GM19397 (cell line): ENCODE data around the gene RNF135.
"Not testable (repeated sequence)": the region's sequence is repeated elsewhere in the genome, so short reads cannot be mapped to it uniquely, and the experiment has no call there.

Experiments
- ATAC-seq: cut with Tn5 transposase; IDR thresholded peaks from one replicate; pipeline ENCODE4 v1.9.1; 2021; ENCODE audit warnings: mild to moderate bottlenecking, moderate library complexity; ENCODE audit not compliant: unreplicated experiment

RNF135 gene

GRCh38 chr17:30997842-30998241, 27.0 kb downstream of the RNF135 start:
- ATAC-seq: no peak

- ATAC-seq: no peak
Observed at GRCh38 chr17:31002047-31002446, 31.2 kb downstream of the RNF135 start.

GRCh38 chr17:31003225-31003866, 32.5 kb downstream of the RNF135 start:
- ATAC-seq: no peak

- no peak for ATAC-seq
Observed at GRCh38 chr17:31004160-31004559, 33.3 kb downstream of the RNF135 start.

GRCh38 chr17:31007695-31008373, 37.0 kb downstream of the RNF135 start:
- ATAC-seq: no peak

GRCh38 chr17:31008374-31009041, 37.7 kb downstream of the RNF135 start:
- peak; percentile 73 for ATAC-seq

- ATAC-seq: not testable (repeated sequence)
Observed at GRCh38 chr17:31009042-31009702, 38.3 kb downstream of the RNF135 start.

- not testable (repeated sequence) for ATAC-seq
Observed at GRCh38 chr17:31010014-31010413, 39.2 kb downstream of the RNF135 start.

GRCh38 chr17:31013844-31014243, 43.0 kb downstream of the RNF135 start:
- no peak for ATAC-seq

GRCh38 chr17:31015639-31016038, 44.8 kb downstream of the RNF135 start:
- ATAC-seq: no peak

GRCh38 chr17:31019004-31019403, 48.2 kb downstream of the RNF135 start:
- no peak for ATAC-seq

GRCh38 chr17:31023171-31023570, 52.3 kb downstream of the RNF135 start:
- ATAC-seq: not testable (repeated sequence)

GRCh38 chr17:31031841-31032240, 61.0 kb downstream of the RNF135 start:
- ATAC-seq: no peak

GRCh38 chr17:31035611-31036010, 64.8 kb downstream of the RNF135 start:
- ATAC-seq: not testable (repeated sequence)

GRCh38 chr17:31040837-31041236, 70.0 kb downstream of the RNF135 start:
- ATAC-seq: not testable (repeated sequence)

GRCh38 chr17:31042378-31042777, 71.5 kb downstream of the RNF135 start:
- ATAC-seq: not testable (repeated sequence)

GRCh38 chr17:31046856-31047425, 76.1 kb downstream of the RNF135 start:
- not testable (repeated sequence) for ATAC-seq

GRCh38 chr17:31048142-31048541, 77.3 kb downstream of the RNF135 start:
- ATAC-seq: no peak

GRCh38 chr17:31048780-31049179, 77.9 kb downstream of the RNF135 start:
- no peak for ATAC-seq
